ENCODE results near the gene PDE8B.

GRCh38 chr5:77200663-77201062 lies 9.8 kb upstream of the PDE8B start:
- no peak for TF ChIP-seq CTCF (IDR thresholded peaks at IDR 0.05)
- no peak for TF ChIP-seq POLR2A (IDR thresholded peaks at IDR 0.05)
